Activated T-helper 2 cell treated with anti-CD3 and anti-CD28 coated beads, Interferon-gamma antibody, Interleukin-2, Interleukin-4, amounts not matched to agents 10 μg/mL and 5 μg/mL and 100 μg/mL, durations not matched to agents 14 hours and 24 hours and 36 hours (primary cell): Measurements from ENCODE around the gene BLOC1S5. TPM values are rescaled to one million over a fixed set of nuclear protein-coding genes. Genes with fewer than 3 reads are reported as not detected.

Experiments
- DNase-seq: peaks from one replicate; pipeline ENCODE4 v3.0.0; 2021; ENCODE audit warnings: low spot score
- H3K27ac Mint-ChIP-seq: one replicate; pipeline ENCODE4 v1.8.0; 2021; ENCODE audit warnings: mixed read lengths
- H3K27me3 Mint-ChIP-seq: one replicate; pipeline ENCODE4 v1.8.0; 2021; ENCODE audit warnings: low read depth, mixed read lengths
- H3K36me3 Mint-ChIP-seq: one replicate; pipeline ENCODE4 v1.8.0; 2021; ENCODE audit warnings: low read depth, mixed read lengths
- H3K4me1 Mint-ChIP-seq: one replicate; pipeline ENCODE4 v1.8.0; 2021; ENCODE audit warnings: low read depth, mixed read lengths
- H3K4me3 Mint-ChIP-seq: one replicate; pipeline ENCODE4 v1.8.0; 2021; ENCODE audit warnings: low read depth, mild to moderate bottlenecking, moderate library complexity, mixed read lengths
- H3K9me3 Mint-ChIP-seq: one replicate; pipeline ENCODE4 v1.8.0; 2021; ENCODE audit warnings: mixed read lengths
- intact Hi-C: fragments of 100-400 bp; cut with micrococcal nuclease; formaldehyde crosslinking; loops from one replicate; pipeline ENCODE4 v1.15.1; 2023
- total RNA-seq: library from RNA; stranded (reverse); gene quantifications from 2 replicates; pipeline ENCODE4 v1.2.3, GENCODE V29; 2022

BLOC1S5 gene
- total RNA-seq, 1 donor from 2014 or later, result 25.4 TPM

GRCh38 chr6:8075185-8075584, 11.0 kb upstream of the BLOC1S5 start:
- Mint-ChIP-seq H3K4me1 (peaks cover 5% of the 10 kb centered on the region), H3K4me3 (no peak overlapping the region), H3K9me3 (no peaks in the 10 kb centered on the region), H3K27me3 (no peaks in the 10 kb centered on the region), H3K27ac (no peak overlapping the region), H3K36me3 (peaks cover 23% of the 10 kb centered on the region)
- no peak for DNase-seq
- intact Hi-C loops, result no loop called here

- Mint-ChIP-seq H3K27me3 (no peaks in the 10 kb centered on the region), H3K9me3 (no peaks in the 10 kb centered on the region), H3K36me3 (peaks cover 17% of the 10 kb centered on the region), H3K27ac (no peak overlapping the region), H3K4me1 (peaks cover 5% of the 10 kb centered on the region), H3K4me3 (no peak overlapping the region)
- intact Hi-C loops, result no loop called here
- DNase-seq, result no peak
Measured at GRCh38 chr6:8074213-8074612, 10.0 kb upstream of the BLOC1S5 start.

GRCh38 chr6:8073758-8074157, 9.6 kb upstream of the BLOC1S5 start:
- Mint-ChIP-seq H3K9me3 (no peaks in the 10 kb centered on the region), H3K4me3 (no peak overlapping the region), H3K36me3 (peaks cover 17% of the 10 kb centered on the region), H3K27me3 (no peaks in the 10 kb centered on the region), H3K4me1 (peaks cover 5% of the 10 kb centered on the region), H3K27ac (no peak overlapping the region)
- intact Hi-C loops, result no loop called here
- DNase-seq, result no peak

- peaks cover 11% of the 10 kb centered on the region for H3K4me1 Mint-ChIP-seq
- H3K27ac Mint-ChIP-seq, result no peak overlapping the region
- H3K4me3 Mint-ChIP-seq, result no peak overlapping the region
- peaks cover 6% of the 10 kb centered on the region for H3K36me3 Mint-ChIP-seq
- no peaks in the 10 kb centered on the region for H3K9me3 Mint-ChIP-seq
- no peaks in the 10 kb centered on the region for H3K27me3 Mint-ChIP-seq
- no peak for DNase-seq
- intact Hi-C loops, result no loop called here
Measured at GRCh38 chr6:8070718-8071117, 6.5 kb upstream of the BLOC1S5 start.

GRCh38 chr6:8069631-8070284, 5.6 kb upstream of the BLOC1S5 start:
- Mint-ChIP-seq H3K27ac (no peak overlapping the region), H3K9me3 (no peaks in the 10 kb centered on the region), H3K27me3 (no peaks in the 10 kb centered on the region), H3K4me1 (peaks cover 20% of the 10 kb centered on the region), H3K36me3 (peaks cover 5% of the 10 kb centered on the region), H3K4me3 (no peak overlapping the region)
- DNase-seq, result no peak
- intact Hi-C loops, result loop anchor here (10.0 kb wide), 1 partner anchor 145 kb away; no protein-coding TSS in a partner anchor

- Mint-ChIP-seq H3K27ac (no peak overlapping the region), H3K36me3 (no peaks in the 10 kb centered on the region), H3K4me1 (peaks cover 24% of the 10 kb centered on the region), H3K4me3 (no peak overlapping the region), H3K27me3 (no peaks in the 10 kb centered on the region), H3K9me3 (no peaks in the 10 kb centered on the region)
- intact Hi-C loops, result loop anchor here (10.0 kb wide), 1 partner anchor 146 kb away; no protein-coding TSS in a partner anchor
- no peak for DNase-seq
Measured at GRCh38 chr6:8069151-8069550, 5.0 kb upstream of the BLOC1S5 start.

- Mint-ChIP-seq H3K4me3 (no peak overlapping the region), H3K27me3 (no peaks in the 10 kb centered on the region)
- no peak for DNase-seq
Measured at GRCh38 chr6:8066108-8066507, 1.9 kb upstream of the BLOC1S5 start.

GRCh38 chr6:8065519-8065911, 1.3 kb upstream of the BLOC1S5 start:
- H3K27ac Mint-ChIP-seq, result peak overlapping the region; percentile 98
- peaks cover 31% of the 10 kb centered on the region for H3K4me1 Mint-ChIP-seq
- H3K36me3 Mint-ChIP-seq, result peaks cover 11% of the 10 kb centered on the region
- no peak for DNase-seq
- no peaks in the 10 kb centered on the region for H3K27me3 Mint-ChIP-seq
- no peaks in the 10 kb centered on the region for H3K9me3 Mint-ChIP-seq
- peak overlapping the region; percentile 54 for H3K4me3 Mint-ChIP-seq
- intact Hi-C loops, result loop anchor here (1.0 to 10.0 kb wide), 6 partner anchors 18 to 753 kb away; partner anchors contain the start of genes SLC35B3, SSR1 and TXNDC5

More at GRCh38 chr6:8066108-8066507, 1.9 kb upstream of the BLOC1S5 start:
- H3K27ac Mint-ChIP-seq, result peak overlapping the region; percentile 98
- intact Hi-C loops, result loop anchor here (10.0 kb wide), 1 partner anchor 149 kb away; no protein-coding TSS in a partner anchor
- H3K9me3 Mint-ChIP-seq, result no peaks in the 10 kb centered on the region
- H3K4me1 Mint-ChIP-seq, result peaks cover 31% of the 10 kb centered on the region
- peaks cover 11% of the 10 kb centered on the region for H3K36me3 Mint-ChIP-seq

GRCh38 chr6:8064638-8065518, 689 bp upstream of the BLOC1S5 start:
- peak overlapping the region; percentile 98 for H3K27ac Mint-ChIP-seq
- H3K36me3 Mint-ChIP-seq, result peaks cover 17% of the 10 kb centered on the region
- no peaks in the 10 kb centered on the region for H3K9me3 Mint-ChIP-seq
- peak overlapping the region; percentile 95 for H3K4me3 Mint-ChIP-seq
- peaks cover 34% of the 10 kb centered on the region for H3K4me1 Mint-ChIP-seq
- intact Hi-C loops, result loop anchor here (1.0 to 10.0 kb wide), 11 partner anchors 18 to 752 kb away; partner anchors contain the start of genes CAGE1, EEF1E1, RIOK1 and SLC35B3
- H3K27me3 Mint-ChIP-seq, result no peaks in the 10 kb centered on the region
- DNase-seq, result no peak

- no peak for DNase-seq
- Mint-ChIP-seq H3K27me3 (no peaks in the 10 kb centered on the region), H3K27ac (no peak overlapping the region), H3K9me3 (no peaks in the 10 kb centered on the region), H3K36me3 (peaks cover 28% of the 10 kb centered on the region), H3K4me3 (no peak overlapping the region), H3K4me1 (peaks cover 32% of the 10 kb centered on the region)
- intact Hi-C loops, result loop anchor here (5.0 to 10.0 kb wide), 4 partner anchors 44 to 674 kb away; partner anchors contain the start of genes CAGE1 and RIOK1
Measured at GRCh38 chr6:8061736-8062135, 2.5 kb downstream of the BLOC1S5 start.

GRCh38 chr6:8060346-8060745, 3.8 kb downstream of the BLOC1S5 start:
- H3K27ac Mint-ChIP-seq, result no peak overlapping the region
- H3K27me3 Mint-ChIP-seq, result no peaks in the 10 kb centered on the region
- intact Hi-C loops, result loop anchor here (5.0 to 10.0 kb wide), 4 partner anchors 43 to 673 kb away; partner anchors contain the start of genes CAGE1 and RIOK1
- H3K4me1 Mint-ChIP-seq, result peaks cover 20% of the 10 kb centered on the region
- no peak overlapping the region for H3K4me3 Mint-ChIP-seq
- no peak for DNase-seq
- H3K36me3 Mint-ChIP-seq, result peaks cover 29% of the 10 kb centered on the region
- H3K9me3 Mint-ChIP-seq, result no peaks in the 10 kb centered on the region

GRCh38 chr6:8059129-8059528, 5.1 kb downstream of the BLOC1S5 start:
- intact Hi-C loops, result loop anchor here (1.0 kb wide), 1 partner anchor 338 kb away; no protein-coding TSS in a partner anchor
- Mint-ChIP-seq H3K36me3 (peaks cover 36% of the 10 kb centered on the region), H3K4me1 (peaks cover 10% of the 10 kb centered on the region), H3K9me3 (no peaks in the 10 kb centered on the region), H3K27me3 (no peaks in the 10 kb centered on the region), H3K27ac (no peak overlapping the region), H3K4me3 (no peak overlapping the region)
- DNase-seq, result no peak
